Thoracic aorta (tissue), 2 donors: ENCODE data around the gene C1orf232. TPM values are rescaled to one million over a fixed set of nuclear protein-coding genes. Genes with fewer than 3 reads are reported as not detected.
A peak's percentile ranks its signal among the peaks of the same experiment; 100 is the strongest.

Source experiments
- ATAC-seq: fragments of 150-250 bp; one replicate; pipeline ENCODE4 v1.8.0; 2017; ENCODE audit warnings: low read depth; ENCODE audit not compliant: insufficient number of reproducible peaks, low FRiP score
- DNase-seq: peaks from one replicate; pipeline ENCODE4 v3.0.0-alpha.2; 2020; ENCODE audit warnings: low spot score
- H3K27ac ChIP-seq, 2 donors: fragments of 200-600 bp; sonication (generic); 1 replicate in 1 of 2; 2 replicates in 1 of 2; pipeline ENCODE4 v1.5.1; 2016; ENCODE audit warnings: mild to moderate bottlenecking in 2 of 2, moderate library complexity in 2 of 2
- H3K27me3 ChIP-seq: fragments of 200-600 bp; sonication (generic); replicated peaks from 2 replicates; pipeline ENCODE4 v1.6.0; 2016; ENCODE audit warnings: mild to moderate bottlenecking; ENCODE audit not compliant: insufficient read depth
- H3K36me3 ChIP-seq: fragments of 200-600 bp; sonication (generic); one replicate; pipeline ENCODE4 v1.5.1; 2016
- H3K4me1 ChIP-seq, 2 donors: fragments of 200-600 bp; sonication (generic); 1 replicate in 1 of 2; 2 replicates in 1 of 2; pipeline versions ENCODE4 v1.5.1 to v1.6.0; 2016; ENCODE audit warnings: low read depth in 2 of 2, mild to moderate bottlenecking in 1 of 2; ENCODE audit not compliant: control insufficient read depth in 1 of 2
- H3K4me3 ChIP-seq: fragments of 200-600 bp; sonication (generic); 2 replicates; pipeline ENCODE4 v1.5.1; 2016; ENCODE audit warnings: mild to moderate bottlenecking
- H3K9me3 ChIP-seq: fragments of 200-600 bp; sonication (generic); 2 replicates; pipeline ENCODE4 v1.5.1; 2016
- total RNA-seq, 2 donors: library from RNA; depleted of rRNA; stranded (reverse); fragments of >200 nt; gene quantifications; one replicate each; pipeline versions ENCODE4 v1.1.0 to v1.2.3, GENCODE V29; 2016
- TF ChIP-seq, protein P1 (sequence below): fragments of 200-600 bp; sonication (generic); IDR thresholded peaks from one replicate; pipeline ENCODE4 v1.5.1; 2019; ENCODE audit warnings: antibody characterized with exemption

The C1orf232 gene
- total RNA-seq, 2 donors from 2014 or later = not detected

DNA sequence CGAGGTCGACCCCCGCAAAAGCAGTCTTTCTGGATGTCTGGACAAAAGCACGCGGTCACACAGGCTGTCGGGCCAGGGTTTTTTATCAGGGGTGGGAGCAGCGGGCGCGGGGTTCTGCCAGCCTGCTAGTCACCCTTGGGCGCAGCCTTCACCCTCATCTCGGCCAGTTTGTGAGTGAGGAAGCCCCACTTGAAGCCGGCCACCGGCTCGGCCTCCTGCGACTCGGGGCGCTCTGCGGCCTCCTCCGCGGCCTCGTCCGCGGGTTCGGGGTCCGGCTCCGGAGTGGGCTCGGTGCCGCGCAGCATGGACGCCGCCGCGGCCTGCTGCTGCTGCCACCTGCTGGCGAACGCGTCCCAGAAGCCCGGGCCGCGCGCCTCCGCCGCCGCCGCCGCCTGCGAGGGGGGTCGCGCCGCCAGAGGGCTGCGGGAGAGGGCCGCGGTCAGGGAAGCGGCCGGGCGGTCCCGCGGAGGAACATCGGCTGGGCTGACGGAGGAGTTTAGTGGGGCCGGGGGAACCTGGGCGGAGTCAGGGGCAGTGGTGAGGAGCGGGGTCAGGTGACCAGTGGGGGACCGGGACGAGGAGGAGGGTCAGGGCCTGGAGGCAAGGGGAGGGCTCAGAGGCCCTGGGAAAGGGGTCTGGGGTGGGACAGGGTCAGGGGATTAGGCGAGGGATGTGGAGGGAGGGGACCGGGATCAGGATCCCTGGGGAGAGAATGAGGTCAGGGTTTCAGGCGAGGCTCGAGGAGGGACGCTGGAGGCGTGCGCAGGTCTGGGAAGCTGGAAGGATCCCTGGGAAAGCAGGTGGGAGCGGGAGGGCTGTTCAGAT, 4.5 kb downstream of the C1orf232 start:
- Histone ChIP-seq H3K36me3 (no peaks in the 10 kb centered on the region), H3K4me1 (peaks cover 0 to 12% of the 10 kb centered on the region in 2 donors), H3K9me3 (no peaks in the 10 kb centered on the region), H3K27me3 (no peaks in the 10 kb centered on the region), H3K27ac (peak overlapping the region in 1 of 2 donors; percentile 50), H3K4me3 (peak overlapping the region; percentile 68)
- ATAC-seq (no peak), DNase-seq (no peak)
- TF ChIP-seq, protein P1, sequence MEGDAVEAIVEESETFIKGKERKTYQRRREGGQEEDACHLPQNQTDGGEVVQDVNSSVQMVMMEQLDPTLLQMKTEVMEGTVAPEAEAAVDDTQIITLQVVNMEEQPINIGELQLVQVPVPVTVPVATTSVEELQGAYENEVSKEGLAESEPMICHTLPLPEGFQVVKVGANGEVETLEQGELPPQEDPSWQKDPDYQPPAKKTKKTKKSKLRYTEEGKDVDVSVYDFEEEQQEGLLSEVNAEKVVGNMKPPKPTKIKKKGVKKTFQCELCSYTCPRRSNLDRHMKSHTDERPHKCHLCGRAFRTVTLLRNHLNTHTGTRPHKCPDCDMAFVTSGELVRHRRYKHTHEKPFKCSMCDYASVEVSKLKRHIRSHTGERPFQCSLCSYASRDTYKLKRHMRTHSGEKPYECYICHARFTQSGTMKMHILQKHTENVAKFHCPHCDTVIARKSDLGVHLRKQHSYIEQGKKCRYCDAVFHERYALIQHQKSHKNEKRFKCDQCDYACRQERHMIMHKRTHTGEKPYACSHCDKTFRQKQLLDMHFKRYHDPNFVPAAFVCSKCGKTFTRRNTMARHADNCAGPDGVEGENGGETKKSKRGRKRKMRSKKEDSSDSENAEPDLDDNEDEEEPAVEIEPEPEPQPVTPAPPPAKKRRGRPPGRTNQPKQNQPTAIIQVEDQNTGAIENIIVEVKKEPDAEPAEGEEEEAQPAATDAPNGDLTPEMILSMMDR = peak; percentile 59

DNA sequence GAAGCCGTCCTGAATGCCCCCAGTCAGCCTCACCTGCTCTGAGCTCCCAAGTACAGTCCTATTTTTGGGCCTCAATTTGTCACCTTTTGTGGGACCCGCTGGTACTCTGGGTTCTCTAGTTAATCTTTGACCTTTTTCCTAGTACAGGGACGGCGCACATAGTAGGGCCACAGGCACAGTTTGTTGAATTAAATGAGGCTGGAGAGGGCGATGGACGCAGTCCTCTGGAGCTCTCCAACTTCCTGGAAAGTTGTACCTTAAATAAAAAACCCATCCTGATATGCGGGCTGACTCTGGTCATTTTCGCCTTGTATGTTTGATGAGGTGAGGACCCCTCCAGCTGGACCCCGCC, 5.1 kb downstream of the C1orf232 start:
- DNase-seq (no peak), ATAC-seq (no peak)
- Histone ChIP-seq H3K36me3 (no peaks in the 10 kb centered on the region), H3K9me3 (no peaks in the 10 kb centered on the region), H3K27ac (no peak overlapping the region), H3K4me3 (peak overlapping the region; percentile 68), H3K27me3 (no peaks in the 10 kb centered on the region), H3K4me1 (peaks cover 0 to 12% of the 10 kb centered on the region in 2 donors)
- TF ChIP-seq, protein P1 = no peak

DNA sequence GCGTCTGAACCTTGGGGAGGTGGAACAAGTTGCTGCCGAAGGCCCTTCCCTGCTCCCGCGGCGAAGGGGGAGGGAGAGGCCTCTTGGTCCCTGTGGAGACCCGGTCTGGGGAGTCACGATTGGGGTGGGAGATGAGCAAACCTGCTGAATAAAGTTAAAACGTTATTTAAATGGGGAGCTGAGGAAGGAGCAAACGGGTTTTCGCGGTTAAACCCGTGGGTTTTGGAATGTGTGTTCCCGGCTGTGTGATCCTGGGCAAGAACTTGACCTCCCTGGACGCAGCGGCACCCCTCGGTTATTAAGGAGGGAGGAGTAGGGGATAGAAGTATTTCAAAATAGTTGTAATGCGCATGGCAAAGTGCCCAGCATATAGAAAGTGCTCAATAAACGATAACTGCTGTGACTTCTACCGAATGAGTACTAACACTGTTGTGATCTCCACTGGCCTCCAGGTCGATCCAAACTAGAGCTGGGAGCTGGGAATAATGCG, 6.5 kb downstream of the C1orf232 start:
- no peaks in the 10 kb centered on the region for H3K36me3 ChIP-seq
- TF ChIP-seq, protein P1 = no peak
- no peaks in the 10 kb centered on the region for H3K27me3 ChIP-seq
- no peak overlapping the region for H3K27ac ChIP-seq
- H3K4me3 ChIP-seq = peak overlapping the region; percentile 70
- no peaks in the 10 kb centered on the region for H3K9me3 ChIP-seq
- H3K4me1 ChIP-seq = peaks cover 0 to 12% of the 10 kb centered on the region in 2 donors
- ATAC-seq = no peak
- DNase-seq = no peak

DNA sequence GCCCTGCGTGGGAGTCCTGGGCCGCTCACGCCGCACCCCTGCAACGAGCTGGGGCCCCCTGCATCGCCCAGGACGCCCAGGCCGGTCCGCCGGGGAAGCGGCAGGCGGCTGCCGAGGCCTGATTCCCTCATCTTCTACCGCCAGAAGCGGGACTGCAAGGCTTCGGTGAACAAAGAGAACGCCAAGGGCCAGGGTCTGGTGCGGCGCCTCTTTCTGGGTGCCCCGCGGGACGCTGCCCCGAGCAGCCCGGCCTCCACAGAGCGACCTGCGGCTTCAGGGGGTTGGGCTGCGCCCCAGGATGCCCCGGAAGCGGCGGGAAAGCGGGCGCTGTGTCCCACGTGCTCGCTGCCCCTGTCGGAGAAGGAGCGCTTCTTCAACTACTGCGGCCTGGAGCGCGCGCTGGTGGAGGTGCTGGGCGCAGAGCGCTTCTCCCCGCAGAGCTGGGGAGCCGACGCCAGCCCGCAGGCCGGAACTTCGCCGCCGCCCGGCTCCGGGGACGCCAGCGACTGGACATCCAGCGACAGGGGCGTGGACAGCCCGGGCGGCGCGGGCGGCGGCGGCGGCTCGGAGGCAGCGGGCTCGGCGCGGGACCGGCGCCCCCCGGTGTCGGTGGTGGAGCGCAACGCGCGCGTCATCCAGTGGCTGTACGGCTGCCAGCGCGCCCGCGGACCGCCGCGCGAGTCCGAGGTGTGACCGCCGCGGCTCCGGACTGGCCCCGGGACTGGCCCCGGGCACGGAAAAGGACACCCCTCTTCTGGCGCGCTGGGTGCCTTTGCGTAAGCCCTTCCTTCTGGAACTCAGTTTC, 7.1 kb downstream of the C1orf232 start:
- DNase-seq = no peak
- Histone ChIP-seq H3K27ac (no peak overlapping the region), H3K27me3 (no peaks in the 10 kb centered on the region), H3K9me3 (no peaks in the 10 kb centered on the region), H3K4me3 (peak overlapping the region; percentile 70), H3K4me1 (peaks cover 0 to 12% of the 10 kb centered on the region in 2 donors), H3K36me3 (no peaks in the 10 kb centered on the region)
- no peak for ATAC-seq
- TF ChIP-seq, protein P1 = no peak
